ENCODE results near the gene FAM90A1.
"Not testable (repeated sequence)": the region's sequence is repeated elsewhere in the genome, so short reads cannot be mapped to it uniquely, and the experiment has no call there.

- not testable (repeated sequence) for TF ChIP-seq CTCF (IDR thresholded peaks at IDR 0.05; ENCODE audit: low read length); EZH2 (optimal IDR thresholded peaks at IDR 0.05; ENCODE audit: low read depth, low read length); EZH2phosphoT487 (IDR thresholded peaks at IDR 0.05; ENCODE audit: low read length)
These were observed 44.1 kb downstream of the FAM90A1 start for GRCh38 chr12:8183346-8183745.
